GM23338 (cell line): Measurements from ENCODE around the gene PGGHG.

Source experiments
- CREB1 ChIP-seq: fragments of 250-450 bp; sonication (Bioruptor Pico); IDR thresholded peaks from 2 replicates; pipeline ENCODE4 v1.5.0; 2020; ENCODE audit warnings: low read depth, mild to moderate bottlenecking, moderate library complexity
- CTCF ChIP-seq, 2 experiments: fragments of 200-600 bp in 1 of 2; sonication (generic) in 1 of 2; conservative IDR thresholded peaks; 2 replicates each; pipeline versions ENCODE4 v1.5.1 to v1.6.1; 2016 to 2017; ENCODE audit warnings: antibody characterized with exemption in 2 of 2, low read depth in 2 of 2, mild to moderate bottlenecking in 2 of 2, moderate library complexity in 1 of 2
- EZH2 ChIP-seq: fragments of 200-600 bp; sonication (generic); IDR thresholded peaks from one replicate; pipeline ENCODE4 v1.8.0; 2017; ENCODE audit warnings: antibody characterized with exemption, mild to moderate bottlenecking, low read depth; ENCODE audit not compliant: unreplicated experiment
- EZH2phosphoT487 ChIP-seq: fragments of 200-600 bp; sonication (generic); IDR thresholded peaks from one replicate; pipeline ENCODE4 v1.8.1; 2018; ENCODE audit warnings: antibody characterized with exemption; ENCODE audit not compliant: unreplicated experiment
- JUNB ChIP-seq: IDR thresholded peaks from one replicate; pipeline ENCODE4 v1.6.1; 2016; ENCODE audit warnings: antibody characterized with exemption; ENCODE audit not compliant: unreplicated experiment
- POLR2AphosphoS5 ChIP-seq: IDR thresholded peaks from 2 replicates; pipeline ENCODE4 v1.6.1; 2016; ENCODE audit warnings: antibody characterized with exemption, low read depth
- REST ChIP-seq: IDR thresholded peaks from one replicate; pipeline ENCODE4 v1.6.1; 2018; ENCODE audit warnings: antibody characterized with exemption; ENCODE audit not compliant: unreplicated experiment
- ZNF331 ChIP-seq: fragments of 250-450 bp; sonication (Bioruptor Pico); IDR thresholded peaks from 2 replicates; pipeline ENCODE4 v1.5.0; 2020; ENCODE audit warnings: low read depth, mild to moderate bottlenecking, moderate library complexity

- TF ChIP-seq CTCF (conservative IDR thresholded peaks at IDR 0.05; ENCODE audit: low read depth in 2 of 2), result no peak
- TF ChIP-seq REST, result no peak
- no peak for TF ChIP-seq EZH2
- no peak for TF ChIP-seq JUNB
- TF ChIP-seq EZH2phosphoT487, result no peak
- peak; percentile 66; the same call in 1 of the 2 replicates for TF ChIP-seq POLR2AphosphoS5
- TF ChIP-seq ZNF331, result no peak
- TF ChIP-seq CREB1, result no peak
Observed at GRCh38 chr11:334264-334994, 45.5 kb downstream of the PGGHG start.
